Measurements from ENCODE around the gene SEMA4C.

The SEMA4C gene

GRCh38 chr2:96872591-96873349 lies 2.9 kb upstream of the SEMA4C start:
- Mint-ChIP-seq H3K27me3 (no peaks in the 10 kb centered on the region), H3K36me3 (ENCODE audit: insufficient read depth) (peaks cover 15% of the 10 kb centered on the region), H3K4me1 (ENCODE audit: low read depth in 2 of 2) (peaks cover 21 to 26% of the 10 kb centered on the region in 2 donors), H3K4me3 (no peak overlapping the region), H3K9me3 (no peaks in the 10 kb centered on the region), H3K27ac (peak overlapping the region; percentile 10 to 56)
- no peak for ATAC-seq (replicated peaks)
- DNase-seq, result no peak

GRCh38 chr2:96870626-96871255 lies 861 bp upstream of the SEMA4C start:
- peaks cover 19 to 31% of the 10 kb centered on the region in 2 donors for H3K4me1 Mint-ChIP-seq (ENCODE audit: low read depth in 2 of 2)
- H3K27ac Mint-ChIP-seq, result peak overlapping the region; percentile 38 to 90
- no peaks in the 10 kb centered on the region for H3K27me3 Mint-ChIP-seq
- ATAC-seq (replicated peaks) (peak; percentile 76), DNase-seq (peak; percentile 69 to 70 (median 70))
- H3K36me3 Mint-ChIP-seq (ENCODE audit: insufficient read depth), result peaks cover 24% of the 10 kb centered on the region
- peak overlapping the region; percentile 83 to 88 for H3K4me3 Mint-ChIP-seq
- no peaks in the 10 kb centered on the region for H3K9me3 Mint-ChIP-seq

GRCh38 chr2:96869281-96869821 lies 529 bp downstream of the SEMA4C start:
- Mint-ChIP-seq H3K4me3 (peak overlapping the region; percentile 83 to 88), H3K4me1 (ENCODE audit: low read depth in 2 of 2) (peaks cover 19 to 31% of the 10 kb centered on the region in 2 donors), H3K27ac (no peak overlapping the region), H3K27me3 (no peaks in the 10 kb centered on the region), H3K36me3 (ENCODE audit: insufficient read depth) (peaks cover 29% of the 10 kb centered on the region), H3K9me3 (no peaks in the 10 kb centered on the region)
- ATAC-seq (replicated peaks) (no peak), DNase-seq (no peak)

- ATAC-seq (replicated peaks) (peak; percentile 28), DNase-seq (peak; percentile 40 to 61 (median 51))
- Mint-ChIP-seq H3K9me3 (no peaks in the 10 kb centered on the region), H3K27ac (peak overlapping the region; percentile 54 to 90), H3K27me3 (no peaks in the 10 kb centered on the region), H3K4me3 (peak overlapping the region; percentile 85 to 87), H3K4me1 (ENCODE audit: low read depth in 2 of 2) (peaks cover 19 to 29% of the 10 kb centered on the region in 2 donors), H3K36me3 (ENCODE audit: insufficient read depth) (peaks cover 35% of the 10 kb centered on the region)
Observed at GRCh38 chr2:96868555-96869280, 1.2 kb downstream of the SEMA4C start.

GRCh38 chr2:96867756-96868554 lies 1.9 kb downstream of the SEMA4C start:
- Mint-ChIP-seq H3K36me3 (ENCODE audit: insufficient read depth) (peaks cover 36% of the 10 kb centered on the region), H3K27me3 (no peaks in the 10 kb centered on the region), H3K9me3 (no peaks in the 10 kb centered on the region), H3K27ac (peak overlapping the region; percentile 54 to 90), H3K4me1 (ENCODE audit: low read depth in 2 of 2) (peaks cover 19 to 34% of the 10 kb centered on the region in 2 donors), H3K4me3 (peak overlapping the region; percentile 85 to 87)
- peak; percentile 16 for ATAC-seq (replicated peaks)
- peak in 1 of 3 experiments; percentile 26 for DNase-seq

- DNase-seq, result no peak
- H3K27me3 Mint-ChIP-seq, result no peaks in the 10 kb centered on the region
- peaks cover 44% of the 10 kb centered on the region for H3K36me3 Mint-ChIP-seq (ENCODE audit: insufficient read depth)
- peaks cover 19 to 34% of the 10 kb centered on the region in 2 donors for H3K4me1 Mint-ChIP-seq (ENCODE audit: low read depth in 2 of 2)
- H3K27ac Mint-ChIP-seq, result peak overlapping the region; percentile 54 to 90
- H3K4me3 Mint-ChIP-seq, result peak overlapping the region; percentile 85 to 87
- ATAC-seq (replicated peaks), result no peak
- no peaks in the 10 kb centered on the region for H3K9me3 Mint-ChIP-seq
Observed at GRCh38 chr2:96866986-96867755, 2.7 kb downstream of the SEMA4C start.

- peaks cover 19 to 34% of the 10 kb centered on the region in 2 donors for H3K4me1 Mint-ChIP-seq (ENCODE audit: low read depth in 2 of 2)
- no peaks in the 10 kb centered on the region for H3K9me3 Mint-ChIP-seq
- H3K27me3 Mint-ChIP-seq, result no peaks in the 10 kb centered on the region
- H3K4me3 Mint-ChIP-seq, result peak overlapping the region; percentile 85 to 87
- no peak for DNase-seq
- peaks cover 48% of the 10 kb centered on the region for H3K36me3 Mint-ChIP-seq (ENCODE audit: insufficient read depth)
- H3K27ac Mint-ChIP-seq, result peak overlapping the region in 1 of 2 donors; percentile 90
- no peak for ATAC-seq (replicated peaks)
Observed at GRCh38 chr2:96866586-96866985, 3.3 kb downstream of the SEMA4C start.

GRCh38 chr2:96866149-96866548 lies 3.7 kb downstream of the SEMA4C start:
- Mint-ChIP-seq H3K9me3 (no peaks in the 10 kb centered on the region), H3K27ac (peak overlapping the region in 1 of 2 donors; percentile 90), H3K27me3 (no peaks in the 10 kb centered on the region), H3K4me1 (ENCODE audit: low read depth in 2 of 2) (peaks cover 16 to 34% of the 10 kb centered on the region in 2 donors), H3K36me3 (ENCODE audit: insufficient read depth) (peaks cover 52% of the 10 kb centered on the region), H3K4me3 (peak overlapping the region in 1 of 2 donors; percentile 87)
- ATAC-seq (replicated peaks), result no peak
- no peak for DNase-seq

GRCh38 chr2:96865654-96866053 lies 4.2 kb downstream of the SEMA4C start:
- ATAC-seq (replicated peaks) (no peak), DNase-seq (no peak)
- H3K4me3 Mint-ChIP-seq, result peak overlapping the region; percentile 6 to 9
- H3K36me3 Mint-ChIP-seq (ENCODE audit: insufficient read depth), result peaks cover 51% of the 10 kb centered on the region
- peaks cover 11 to 29% of the 10 kb centered on the region in 2 donors for H3K4me1 Mint-ChIP-seq (ENCODE audit: low read depth in 2 of 2)
- no peaks in the 10 kb centered on the region for H3K27me3 Mint-ChIP-seq
- peak overlapping the region in 1 of 2 donors; percentile 90 for H3K27ac Mint-ChIP-seq
- no peaks in the 10 kb centered on the region for H3K9me3 Mint-ChIP-seq

- H3K9me3 Mint-ChIP-seq, result no peaks in the 10 kb centered on the region
- no peak for DNase-seq
- peaks cover 57% of the 10 kb centered on the region for H3K36me3 Mint-ChIP-seq (ENCODE audit: insufficient read depth)
- no peak overlapping the region for H3K4me3 Mint-ChIP-seq
- H3K27ac Mint-ChIP-seq, result no peak overlapping the region
- peaks cover 16 to 29% of the 10 kb centered on the region in 2 donors for H3K4me1 Mint-ChIP-seq (ENCODE audit: low read depth in 2 of 2)
- ATAC-seq (replicated peaks), result no peak
- H3K27me3 Mint-ChIP-seq, result no peaks in the 10 kb centered on the region
Observed at GRCh38 chr2:96864343-96865091, 5.4 kb downstream of the SEMA4C start.

- DNase-seq, result no peak
- Mint-ChIP-seq H3K4me3 (no peak overlapping the region), H3K4me1 (ENCODE audit: low read depth in 2 of 2) (peaks cover 22 to 36% of the 10 kb centered on the region in 2 donors), H3K27ac (no peak overlapping the region), H3K27me3 (no peaks in the 10 kb centered on the region), H3K9me3 (no peaks in the 10 kb centered on the region), H3K36me3 (ENCODE audit: insufficient read depth) (peaks cover 65% of the 10 kb centered on the region)
- ATAC-seq (replicated peaks), result no peak
Observed at GRCh38 chr2:96863575-96864342, 6.1 kb downstream of the SEMA4C start.
